ENCODE data around the gene FILIP1.

GRCh38 chr6:75494290-75494689, 690 bp upstream of the FILIP1 start:
- no peak for TF ChIP-seq EP300 (IDR thresholded peaks at IDR 0.05)
- TF ChIP-seq, protein P1, sequence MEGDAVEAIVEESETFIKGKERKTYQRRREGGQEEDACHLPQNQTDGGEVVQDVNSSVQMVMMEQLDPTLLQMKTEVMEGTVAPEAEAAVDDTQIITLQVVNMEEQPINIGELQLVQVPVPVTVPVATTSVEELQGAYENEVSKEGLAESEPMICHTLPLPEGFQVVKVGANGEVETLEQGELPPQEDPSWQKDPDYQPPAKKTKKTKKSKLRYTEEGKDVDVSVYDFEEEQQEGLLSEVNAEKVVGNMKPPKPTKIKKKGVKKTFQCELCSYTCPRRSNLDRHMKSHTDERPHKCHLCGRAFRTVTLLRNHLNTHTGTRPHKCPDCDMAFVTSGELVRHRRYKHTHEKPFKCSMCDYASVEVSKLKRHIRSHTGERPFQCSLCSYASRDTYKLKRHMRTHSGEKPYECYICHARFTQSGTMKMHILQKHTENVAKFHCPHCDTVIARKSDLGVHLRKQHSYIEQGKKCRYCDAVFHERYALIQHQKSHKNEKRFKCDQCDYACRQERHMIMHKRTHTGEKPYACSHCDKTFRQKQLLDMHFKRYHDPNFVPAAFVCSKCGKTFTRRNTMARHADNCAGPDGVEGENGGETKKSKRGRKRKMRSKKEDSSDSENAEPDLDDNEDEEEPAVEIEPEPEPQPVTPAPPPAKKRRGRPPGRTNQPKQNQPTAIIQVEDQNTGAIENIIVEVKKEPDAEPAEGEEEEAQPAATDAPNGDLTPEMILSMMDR (IDR thresholded peaks at IDR 0.05) = no peak
